NB4 (cell line): ENCODE results near the gene NACC2.

ENCODE experiments used
- DNase-seq: peaks from one replicate; pipeline ENCODE4 v3.0.0; 2010; ENCODE audit warnings: low read depth
- H3K4me3 ChIP-seq: one replicate; pipeline ENCODE4 v1.5.1; 2011; ENCODE audit warnings: mild to moderate bottlenecking, low read depth, low read length, moderate library complexity
- CTCF ChIP-seq: IDR thresholded peaks from one replicate; pipeline ENCODE4 v1.5.1; 2012; ENCODE audit warnings: low read depth, low read length
- MAX ChIP-seq: IDR thresholded peaks from 2 replicates; pipeline ENCODE4 v1.6.1; 2011; ENCODE audit warnings: low read depth, low read length
- MYC ChIP-seq: IDR thresholded peaks from 2 replicates; pipeline ENCODE4 v1.6.1; 2011; ENCODE audit warnings: low read depth, low read length
- POLR2A ChIP-seq: IDR thresholded peaks from 2 replicates; pipeline ENCODE4 v1.6.1; 2011; ENCODE audit warnings: mild to moderate bottlenecking; ENCODE audit not compliant: insufficient read length; ENCODE audit errors: extremely low read depth

NACC2 gene

GRCh38 chr9:136059321-136059791 lies 35.7 kb downstream of the NACC2 start:
- H3K4me3 ChIP-seq, result no peak overlapping the region
- DNase-seq, result no peak
- TF ChIP-seq POLR2A, result no peak
- TF ChIP-seq MYC, result no peak
- TF ChIP-seq MAX, result no peak
- no peak for TF ChIP-seq CTCF

- no peak for DNase-seq
- TF ChIP-seq MAX (no peak), CTCF (no peak), POLR2A (no peak), MYC (no peak)
- H3K4me3 ChIP-seq, result no peak overlapping the region
Observed at GRCh38 chr9:136058801-136059302, 36.2 kb downstream of the NACC2 start.

- no peak for TF ChIP-seq POLR2A
- TF ChIP-seq CTCF, result no peak
- TF ChIP-seq MYC, result no peak
- no peak for TF ChIP-seq MAX
- H3K4me3 ChIP-seq, result no peak overlapping the region
- no peak for DNase-seq
Observed at GRCh38 chr9:136058084-136058483, 37.0 kb downstream of the NACC2 start.

GRCh38 chr9:136057236-136058081 lies 37.6 kb downstream of the NACC2 start:
- TF ChIP-seq MYC (no peak), CTCF (no peak), POLR2A (no peak), MAX (no peak)
- no peak for DNase-seq
- no peak overlapping the region for H3K4me3 ChIP-seq

- no peak for DNase-seq
- no peak overlapping the region for H3K4me3 ChIP-seq
- TF ChIP-seq MYC, result no peak
- no peak for TF ChIP-seq MAX
- TF ChIP-seq POLR2A, result no peak
- TF ChIP-seq CTCF, result no peak
Observed at GRCh38 chr9:136056546-136057235, 38.4 kb downstream of the NACC2 start.
